Trophoblast cell (in vitro differentiated cells and primary cell): ENCODE data around the gene COL19A1.
"Not testable (repeated sequence)": the region's sequence is repeated elsewhere in the genome, so short reads cannot be mapped to it uniquely, and the experiment has no call there.

Experiments
- DNase-seq, 2 donors: peaks; one replicate each; pipeline ENCODE4 v3.0.0-alpha.2; 2016
- H2AFZ ChIP-seq: 2 replicates; pipeline ENCODE4 v1.6.1; 2013; ENCODE audit warnings: low read length, moderate library complexity, mild to moderate bottlenecking; ENCODE audit not compliant: insufficient read depth, poor library complexity
- H2AK5ac ChIP-seq: 2 replicates; pipeline ENCODE4 v1.6.1; 2013; ENCODE audit warnings: mild to moderate bottlenecking, low read length
- H2BK120ac ChIP-seq: 2 replicates; pipeline ENCODE4 v1.6.1; 2013; ENCODE audit warnings: low read length, mild to moderate bottlenecking, moderate library complexity; ENCODE audit not compliant: insufficient read depth, poor library complexity
- H2BK12ac ChIP-seq: 2 replicates; pipeline ENCODE4 v1.6.1; 2013; ENCODE audit warnings: mild to moderate bottlenecking, low read length, moderate library complexity
- H2BK5ac ChIP-seq: 2 replicates; pipeline ENCODE4 v1.6.1; 2013; ENCODE audit warnings: low read length, low read depth, moderate library complexity, mild to moderate bottlenecking; ENCODE audit not compliant: poor library complexity
- H3K14ac ChIP-seq: 2 replicates; pipeline ENCODE4 v1.6.1; 2013; ENCODE audit warnings: mild to moderate bottlenecking, low read length
- H3K18ac ChIP-seq: 2 replicates; pipeline ENCODE4 v1.6.1; 2013; ENCODE audit warnings: mild to moderate bottlenecking, low read length
- H3K23ac ChIP-seq: 2 replicates; pipeline ENCODE4 v1.6.1; 2013; ENCODE audit warnings: low read length
- H3K27ac ChIP-seq: 2 replicates; pipeline ENCODE4 v1.5.1; 2013; ENCODE audit warnings: low read depth, mild to moderate bottlenecking, inconsistent platforms, low read length, moderate library complexity
- H3K27me3 ChIP-seq: 2 replicates; pipeline ENCODE4 v1.6.1; 2013; ENCODE audit warnings: inconsistent platforms, mild to moderate bottlenecking, low read length, moderate library complexity; ENCODE audit not compliant: insufficient read depth
- H3K36me3 ChIP-seq, 2 experiments: 1 replicate in 1 of 2; 2 replicates in 1 of 2; pipeline ENCODE4 v1.6.1; 2013; ENCODE audit warnings: low read length in 2 of 2, mild to moderate bottlenecking in 2 of 2, moderate library complexity in 1 of 2; ENCODE audit not compliant: insufficient read depth in 2 of 2, control insufficient read depth in 1 of 2
- H3K4ac ChIP-seq: 2 replicates; pipeline ENCODE4 v1.6.1; 2013; ENCODE audit warnings: low read depth, mild to moderate bottlenecking, low read length, moderate library complexity
- H3K4me1 ChIP-seq, 2 experiments: 1 replicate in 1 of 2; 2 replicates in 1 of 2; pipeline ENCODE4 v1.6.1; 2013; ENCODE audit warnings: low read length in 2 of 2, mild to moderate bottlenecking in 2 of 2, moderate library complexity in 1 of 2; ENCODE audit not compliant: insufficient read depth in 2 of 2, control insufficient read depth in 1 of 2
- H3K4me2 ChIP-seq: 2 replicates; pipeline ENCODE4 v1.6.1; 2013; ENCODE audit warnings: inconsistent platforms, mild to moderate bottlenecking, low read length, moderate library complexity
- H3K4me3 ChIP-seq: 2 replicates; pipeline ENCODE4 v1.5.1; 2013; ENCODE audit warnings: mild to moderate bottlenecking, low read depth, low read length, inconsistent platforms
- H3K79me1 ChIP-seq: one replicate; pipeline ENCODE4 v1.6.1; 2013; ENCODE audit warnings: low read length
- H3K79me2 ChIP-seq: 2 replicates; pipeline ENCODE4 v1.6.1; 2013; ENCODE audit warnings: low read length, mild to moderate bottlenecking; ENCODE audit not compliant: control insufficient read depth, insufficient read depth, poor library complexity
- H3K9ac ChIP-seq: 2 replicates; pipeline ENCODE4 v1.6.1; 2013; ENCODE audit warnings: mild to moderate bottlenecking, low read length
- H3K9me3 ChIP-seq: 2 replicates; pipeline ENCODE4 v1.6.1; 2013; ENCODE audit warnings: low read depth, mild to moderate bottlenecking, control low read depth, inconsistent platforms, low read length; ENCODE audit not compliant: insufficient read depth
- H4K12ac ChIP-seq: 2 replicates; pipeline ENCODE4 v1.6.1; 2013; ENCODE audit warnings: low read depth, mild to moderate bottlenecking, low read length, moderate library complexity
- H4K8ac ChIP-seq: 2 replicates; pipeline ENCODE4 v1.6.1; 2013; ENCODE audit warnings: low read depth, mild to moderate bottlenecking, low read length, moderate library complexity
- H4K91ac ChIP-seq: one replicate; pipeline ENCODE4 v1.6.1; 2013; ENCODE audit warnings: low read depth, mild to moderate bottlenecking, low read length, moderate library complexity
- WGBS: extraction: QIAGEN DNeasy Blood & Tissue Kit; methylation state at CpG from one replicate; pipeline ENCODE4 v1.1.7; 2013; ENCODE audit warnings: missing lambda C conversion rate; ENCODE audit not compliant: insufficient read length, insufficient coverage; ENCODE audit errors: extremely low coverage; 5-methylcytosine and 5-hydroxymethylcytosine counted together

The COL19A1 gene

GRCh38 chr6:69918813-69919475, 52.6 kb downstream of the COL19A1 start:
- Histone ChIP-seq H4K8ac (no peak overlapping the region), H2BK120ac (no peak overlapping the region), H3K4ac (no peak overlapping the region), H2BK12ac (no peak overlapping the region), H3K4me2 (no peak overlapping the region), H3K23ac (no peak overlapping the region), H3K4me3 (no peak overlapping the region), H3K18ac (no peak overlapping the region), H3K9me3 (no peaks in the 10 kb centered on the region), H3K14ac (no peak overlapping the region), H3K27me3 (no peaks in the 10 kb centered on the region), H4K91ac (no peak overlapping the region), H3K4me1 (peaks cover 0 to 2% of the 10 kb centered on the region in 2 experiments), H3K79me2 (no peaks in the 10 kb centered on the region), H4K12ac (no peak overlapping the region), H3K9ac (no peak overlapping the region), H3K79me1 (no peaks in the 10 kb centered on the region), H2BK5ac (no peak overlapping the region), H2AK5ac (no peak overlapping the region), H2AFZ (peak overlapping the region; percentile 63), H3K27ac (no peak overlapping the region), H3K36me3 (no peaks in the 10 kb centered on the region)
- DNase-seq, result peak in 1 of 2 donors; percentile 4
- WGBS, result no CpG with 5 or more reads among the region's 5 CpGs

- not testable (repeated sequence) for DNase-seq, H2BK12ac ChIP-seq, H3K4me3 ChIP-seq
Observed at GRCh38 chr6:69921066-69921465, 54.7 kb downstream of the COL19A1 start.

GRCh38 chr6:69921611-69922010, 55.3 kb downstream of the COL19A1 start:
- not testable (repeated sequence) for H3K79me2 ChIP-seq, H3K4ac ChIP-seq, H3K23ac ChIP-seq, H3K4me3 ChIP-seq, H3K79me1 ChIP-seq, H3K27ac ChIP-seq, H2BK12ac ChIP-seq, DNase-seq, H4K12ac ChIP-seq, H3K36me3 ChIP-seq, H3K27me3 ChIP-seq, H3K4me1 ChIP-seq, H2BK5ac ChIP-seq, H2AK5ac ChIP-seq, H3K4me2 ChIP-seq, H3K9ac ChIP-seq, H2AFZ ChIP-seq, H2BK120ac ChIP-seq, H4K91ac ChIP-seq, H3K9me3 ChIP-seq, H3K14ac ChIP-seq, H3K18ac ChIP-seq, H4K8ac ChIP-seq
- WGBS, result no CpG with 5 or more reads among the region's 22 CpGs

More at GRCh38 chr6:69921066-69921465, 54.7 kb downstream of the COL19A1 start:
- H2AK5ac ChIP-seq, H3K4me2 ChIP-seq, H3K9ac ChIP-seq, H3K4ac ChIP-seq, H4K12ac ChIP-seq, H3K9me3 ChIP-seq, H3K14ac ChIP-seq, H3K4me1 ChIP-seq, H3K79me1 ChIP-seq, H2BK120ac ChIP-seq, H2AFZ ChIP-seq, H3K79me2 ChIP-seq, H3K27me3 ChIP-seq, H2BK5ac ChIP-seq, H3K23ac ChIP-seq, H4K8ac ChIP-seq, H4K91ac ChIP-seq, H3K18ac ChIP-seq, H3K36me3 ChIP-seq, H3K27ac ChIP-seq: not testable (repeated sequence)
- no CpG with 5 or more reads among the region's 2 CpGs for WGBS

- H2BK12ac ChIP-seq, result no peak overlapping the region
- no peaks in the 10 kb centered on the region for H3K79me2 ChIP-seq
- no peaks in the 10 kb centered on the region for H3K79me1 ChIP-seq
- no peak overlapping the region for H3K23ac ChIP-seq
- H3K4me3 ChIP-seq, result no peak overlapping the region
- no peaks in the 10 kb centered on the region for H3K9me3 ChIP-seq
- no peak overlapping the region for H3K27ac ChIP-seq
- no peak overlapping the region for H3K9ac ChIP-seq
- H2AFZ ChIP-seq, result no peak overlapping the region
- H4K91ac ChIP-seq, result no peak overlapping the region
- no peak overlapping the region for H3K4ac ChIP-seq
- H2BK5ac ChIP-seq, result no peak overlapping the region
- H3K4me2 ChIP-seq, result no peak overlapping the region
- no peak for DNase-seq
- H4K12ac ChIP-seq, result no peak overlapping the region
- no peak overlapping the region for H2BK120ac ChIP-seq
- H4K8ac ChIP-seq, result no peak overlapping the region
- H3K27me3 ChIP-seq, result no peaks in the 10 kb centered on the region
- no peak overlapping the region for H2AK5ac ChIP-seq
- H3K4me1 ChIP-seq, result no peaks in the 10 kb centered on the region
- H3K14ac ChIP-seq, result no peak overlapping the region
- no peak overlapping the region for H3K18ac ChIP-seq
- no CpG with 5 or more reads among the region's 1 CpG for WGBS
- no peaks in the 10 kb centered on the region for H3K36me3 ChIP-seq
Observed at GRCh38 chr6:69926745-69927144, 60.4 kb downstream of the COL19A1 start.
